ENCODE data around the gene ZNF700.
"Not testable (repeated sequence)": the region's sequence is repeated elsewhere in the genome, so short reads cannot be mapped to it uniquely, and the experiment has no call there.

DNA sequence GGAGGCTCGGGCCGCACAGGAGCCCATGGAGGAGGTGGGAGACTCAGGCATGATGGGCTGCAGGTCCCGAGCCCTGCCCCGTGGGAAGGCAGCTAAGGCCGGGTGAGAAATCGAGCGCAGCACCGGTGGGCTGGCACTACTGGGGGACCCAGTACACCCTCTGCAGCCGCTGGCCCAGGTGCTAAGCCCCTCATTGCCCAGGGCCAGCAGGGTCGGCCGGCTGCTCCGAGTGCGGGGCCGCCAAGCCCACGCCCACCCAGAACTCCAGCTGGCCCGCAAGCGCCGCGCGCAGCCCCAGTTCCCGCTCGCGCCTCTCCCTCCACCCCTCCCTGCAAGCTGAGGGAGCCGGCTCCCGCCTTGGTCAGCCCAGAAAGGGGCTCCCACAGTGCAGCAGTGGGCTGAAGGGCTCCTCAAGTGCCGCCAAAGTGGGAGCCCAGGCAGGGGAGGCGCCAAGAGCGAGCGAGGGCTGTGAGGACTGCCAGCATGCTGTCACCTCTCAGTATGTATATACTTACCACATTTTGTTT is 16.5 kb downstream of the ZNF700 start:
- TF ChIP-seq, protein P1, sequence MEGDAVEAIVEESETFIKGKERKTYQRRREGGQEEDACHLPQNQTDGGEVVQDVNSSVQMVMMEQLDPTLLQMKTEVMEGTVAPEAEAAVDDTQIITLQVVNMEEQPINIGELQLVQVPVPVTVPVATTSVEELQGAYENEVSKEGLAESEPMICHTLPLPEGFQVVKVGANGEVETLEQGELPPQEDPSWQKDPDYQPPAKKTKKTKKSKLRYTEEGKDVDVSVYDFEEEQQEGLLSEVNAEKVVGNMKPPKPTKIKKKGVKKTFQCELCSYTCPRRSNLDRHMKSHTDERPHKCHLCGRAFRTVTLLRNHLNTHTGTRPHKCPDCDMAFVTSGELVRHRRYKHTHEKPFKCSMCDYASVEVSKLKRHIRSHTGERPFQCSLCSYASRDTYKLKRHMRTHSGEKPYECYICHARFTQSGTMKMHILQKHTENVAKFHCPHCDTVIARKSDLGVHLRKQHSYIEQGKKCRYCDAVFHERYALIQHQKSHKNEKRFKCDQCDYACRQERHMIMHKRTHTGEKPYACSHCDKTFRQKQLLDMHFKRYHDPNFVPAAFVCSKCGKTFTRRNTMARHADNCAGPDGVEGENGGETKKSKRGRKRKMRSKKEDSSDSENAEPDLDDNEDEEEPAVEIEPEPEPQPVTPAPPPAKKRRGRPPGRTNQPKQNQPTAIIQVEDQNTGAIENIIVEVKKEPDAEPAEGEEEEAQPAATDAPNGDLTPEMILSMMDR (IDR thresholded peaks at IDR 0.05; ENCODE audit: low read depth, low read length), result not testable (repeated sequence)
- not testable (repeated sequence) for TF ChIP-seq POLR2A (IDR thresholded peaks at IDR 0.05; ENCODE audit: extremely low read depth, insufficient read length); MAX (IDR thresholded peaks at IDR 0.05; ENCODE audit: low read depth, low read length)

Data from NB4 (cell line).